SK-N-SH (cell line): ENCODE results near the gene ANGPTL8. TPM values are rescaled to one million over a fixed set of nuclear protein-coding genes. Genes with fewer than 3 reads are reported as not detected.

ENCODE experiments used
- CTCF ChIA-PET: fragments of 300-600, 350-600 bp; formaldehyde crosslinking; extraction: SDS; loops from one replicate; lab custom pipeline; 2021; lab: Yijun Ruan, JAX
- POLR2A ChIA-PET: fragments of 350-600 bp; sonication (Branson Sonifier 250); formaldehyde crosslinking; extraction: SDS; loops from one replicate; lab custom pipeline; 2020; ENCODE audit warnings: antibody characterized with exemption, inconsistent platforms; lab: Yijun Ruan, JAX
- DNase-seq: peaks from one replicate; pipeline ENCODE4 v3.0.0; 2012
- H2AFZ ChIP-seq: fragments of 200-600 bp; sonication (generic); 2 replicates; pipeline ENCODE4 v1.8.1; 2016; ENCODE audit warnings: antibody characterized with exemption, mild to moderate bottlenecking, low read depth
- H3F3A ChIP-seq: fragments of 200-600 bp; sonication (generic); replicated peaks from 2 replicates; pipeline ENCODE3; 2016; ENCODE audit warnings: antibody characterized with exemption, mild to moderate bottlenecking; ENCODE audit not compliant: insufficient read depth
- H3K27ac ChIP-seq, 2 experiments: fragments of 200-500 bp in 1 of 2; fragments of 200-600 bp in 1 of 2; sonication (Bioruptor generic) in 1 of 2; sonication (generic), shearing (Covaris generic) in 1 of 2; 2 replicates each; pipeline versions ENCODE4 v1.5.1 to v1.6.1; 2014 to 2016; ENCODE audit warnings: low read depth in 2 of 2, inconsistent platforms in 1 of 2, low read length in 1 of 2, mild to moderate bottlenecking in 1 of 2, mixed read lengths in 1 of 2
- H3K27me3 ChIP-seq: fragments of 200-600 bp; sonication (generic), shearing (Covaris generic); 2 replicates; pipeline ENCODE4 v1.6.1; 2016; ENCODE audit warnings: mixed run types; ENCODE audit not compliant: insufficient read depth
- H3K36me3 ChIP-seq, 2 experiments: fragments of 200-500 bp in 1 of 2; fragments of 200-600 bp in 1 of 2; sonication (Bioruptor generic) in 1 of 2; sonication (generic) in 1 of 2; replicated peaks in 1 of 2; 2 replicates each; pipeline versions ENCODE3 to v1.5.1; 2014 to 2016; ENCODE audit warnings: low read length in 1 of 2, mild to moderate bottlenecking in 1 of 2; ENCODE audit not compliant: insufficient read depth in 2 of 2, control insufficient read depth in 1 of 2
- H3K4me1 ChIP-seq, 2 experiments: fragments of 200-500 bp in 1 of 2; fragments of 200-600 bp in 1 of 2; sonication (Bioruptor generic) in 1 of 2; sonication (generic), shearing (Covaris generic) in 1 of 2; 2 replicates each; pipeline versions ENCODE4 v1.5.1 to v1.6.1; 2014 to 2016; ENCODE audit warnings: low read depth in 1 of 2, low read length in 1 of 2, mixed run types in 1 of 2; ENCODE audit not compliant: insufficient read depth in 2 of 2, control insufficient read depth in 1 of 2
- H3K4me2 ChIP-seq: fragments of 200-600 bp; sonication (generic), shearing (Covaris generic); 2 replicates; pipeline ENCODE4 v1.6.1; 2017; ENCODE audit warnings: mixed run types
- H3K4me3 ChIP-seq, 2 experiments: fragments of 200-500 bp in 1 of 2; fragments of 200-600 bp in 1 of 2; sonication (Bioruptor generic) in 1 of 2; sonication (generic), shearing (Covaris generic) in 1 of 2; 2 replicates each; pipeline versions ENCODE4 v1.5.1 to v1.8.1; 2014 to 2016; ENCODE audit warnings: low read depth in 2 of 2, inconsistent platforms in 1 of 2, low read length in 1 of 2, mild to moderate bottlenecking in 1 of 2, mixed read lengths in 1 of 2, moderate library complexity in 1 of 2
- H3K79me2 ChIP-seq: fragments of 200-600 bp; sonication (generic); 2 replicates; pipeline ENCODE4 v1.8.1; 2017; ENCODE audit warnings: mild to moderate bottlenecking; ENCODE audit not compliant: insufficient read depth
- H3K9ac ChIP-seq: fragments of 200-600 bp; sonication (generic); 2 replicates; pipeline ENCODE4 v1.6.1; 2017; ENCODE audit warnings: mixed run types
- H3K9me2 ChIP-seq: fragments of 200-600 bp; sonication (generic); 2 replicates; pipeline ENCODE4 v1.6.1; 2017; ENCODE audit warnings: mixed run types
- H3K9me3 ChIP-seq: fragments of 200-600 bp; sonication (generic); 2 replicates; pipeline ENCODE4 v1.6.1; 2017; ENCODE audit warnings: mixed run types, mild to moderate bottlenecking, moderate library complexity
- H4K20me1 ChIP-seq: fragments of 200-600 bp; sonication (generic); 2 replicates; pipeline ENCODE4 v1.6.1; 2017; ENCODE audit warnings: mild to moderate bottlenecking, mixed run types; ENCODE audit not compliant: insufficient read depth
- CHD2 ChIP-seq: fragments of 150-350 bp; IDR thresholded peaks from 2 replicates; pipeline ENCODE4 v1.6.1; 2018; ENCODE audit warnings: low read length; ENCODE audit not compliant: partially characterized antibody
- EP300 ChIP-seq, 2 experiments: IDR thresholded peaks; 2 replicates each; pipeline versions ENCODE4 v1.4.0 to v1.6.1; 2012; ENCODE audit warnings: borderline replicate concordance in 1 of 2, low read depth in 1 of 2, low read length in 1 of 2
- FOSL2 ChIP-seq: IDR thresholded peaks from 2 replicates; pipeline ENCODE4 v1.4.0; 2012; ENCODE audit warnings: low read depth, mild to moderate bottlenecking, moderate library complexity, borderline replicate concordance
- FOXJ3 ChIP-seq: sonication (generic); formaldehyde crosslinking; IDR thresholded peaks from 2 replicates; pipeline ENCODE4 v1.5.1; 2020; ENCODE audit warnings: mild to moderate bottlenecking, missing genetic modification reagents
- GATA2 ChIP-seq: sonication (generic); formaldehyde crosslinking; IDR thresholded peaks from 2 replicates; pipeline ENCODE4 v1.5.0; 2020; ENCODE audit warnings: mild to moderate bottlenecking, missing genetic modification reagents
- JUND ChIP-seq: IDR thresholded peaks from 2 replicates; pipeline ENCODE4 v1.4.0; 2012
- MEF2A ChIP-seq: IDR thresholded peaks from 2 replicates; pipeline ENCODE4 v1.4.0; 2012; ENCODE audit warnings: low read depth, borderline replicate concordance
- MXI1 ChIP-seq: IDR thresholded peaks from 2 replicates; pipeline ENCODE4 v1.6.1; 2012; ENCODE audit warnings: mild to moderate bottlenecking, low read depth, low read length, improper control_type of control experiment
- NFIC ChIP-seq: IDR thresholded peaks from 2 replicates; pipeline ENCODE4 v1.4.0; 2012; ENCODE audit warnings: borderline replicate concordance
- NRF1 ChIP-seq: IDR thresholded peaks from 2 replicates; pipeline ENCODE4 v1.6.1; 2012; ENCODE audit warnings: low read depth, mild to moderate bottlenecking, low read length
- POLR2AphosphoS5 ChIP-seq: IDR thresholded peaks from 2 replicates; pipeline ENCODE4 v1.6.1; 2012; ENCODE audit warnings: low read depth, low read length
- RCOR1 ChIP-seq: fragments of 150-350 bp; IDR thresholded peaks from 2 replicates; pipeline ENCODE4 v1.6.1; 2017; ENCODE audit warnings: antibody characterized with exemption, low read length
- RXRA ChIP-seq: IDR thresholded peaks from 2 replicates; pipeline ENCODE4 v1.4.0; 2012; ENCODE audit warnings: low read depth, mild to moderate bottlenecking, borderline replicate concordance
- SMC3 ChIP-seq: IDR thresholded peaks from 2 replicates; pipeline ENCODE4 v1.6.1; 2012; ENCODE audit warnings: low read depth, low read length, improper control_type of control experiment
- TCF12 ChIP-seq: IDR thresholded peaks from 2 replicates; pipeline ENCODE4 v1.4.0; 2012
- USF1 ChIP-seq: IDR thresholded peaks from 2 replicates; pipeline ENCODE4 v1.4.0; 2012; ENCODE audit warnings: low read depth, borderline replicate concordance
- YY1 ChIP-seq: IDR thresholded peaks from 2 replicates; pipeline ENCODE4 v1.4.0; 2012; ENCODE audit warnings: low read depth, mild to moderate bottlenecking
- WGBS: methylation state at CpG from one replicate; pipeline ENCODE4 v1.1.6; 2017; ENCODE audit warnings: low lambda C conversion rate; 5-methylcytosine and 5-hydroxymethylcytosine counted together
- polyA plus RNA-seq, 3 experiments: library from polyadenylated mRNA; depleted of rRNA; stranded (reverse); fragments of >200 nt; gene quantifications; 2 replicates each; pipeline ENCODE4 v1.2.3, GENCODE V29; 2012
- TF ChIP-seq, protein P1 (sequence below): fragments of 200-600 bp; sonication (generic); IDR thresholded peaks from 2 replicates; pipeline ENCODE4 v1.6.1; 2017; ENCODE audit warnings: antibody characterized with exemption, mild to moderate bottlenecking, moderate library complexity
- TF ChIP-seq, protein P2 (sequence below): IDR thresholded peaks from 2 replicates; pipeline ENCODE4 v1.6.1; 2012; ENCODE audit warnings: mild to moderate bottlenecking, low read depth, low read length, moderate library complexity

ANGPTL8 gene
- polyA plus RNA-seq, 1 of the 3 experiments (the other 2 are of a cell fraction) = 0.21 TPM

- no peak overlapping the region for H3K27ac ChIP-seq
- no peak for DNase-seq
- POLR2A ChIA-PET = no interaction called here
- H3K4me3 ChIP-seq = no peak overlapping the region
- no peak overlapping the region for H3K4me2 ChIP-seq
- no peak overlapping the region for H2AFZ ChIP-seq
- 90% methylated on average over 11 of the region's 11 CpGs for WGBS
- H3K9me2 ChIP-seq = no peaks in the 10 kb centered on the region
- TF ChIP-seq MXI1 (no peak), NFIC (no peak), USF1 (no peak), RXRA (no peak), NRF1 (no peak), MEF2A (no peak), FOXJ3 (no peak), GATA2 (CRISPR knock-in tag) (no peak), RCOR1 (no peak), TCF12 (no peak), YY1 (no peak)
- TF ChIP-seq, protein P1, sequence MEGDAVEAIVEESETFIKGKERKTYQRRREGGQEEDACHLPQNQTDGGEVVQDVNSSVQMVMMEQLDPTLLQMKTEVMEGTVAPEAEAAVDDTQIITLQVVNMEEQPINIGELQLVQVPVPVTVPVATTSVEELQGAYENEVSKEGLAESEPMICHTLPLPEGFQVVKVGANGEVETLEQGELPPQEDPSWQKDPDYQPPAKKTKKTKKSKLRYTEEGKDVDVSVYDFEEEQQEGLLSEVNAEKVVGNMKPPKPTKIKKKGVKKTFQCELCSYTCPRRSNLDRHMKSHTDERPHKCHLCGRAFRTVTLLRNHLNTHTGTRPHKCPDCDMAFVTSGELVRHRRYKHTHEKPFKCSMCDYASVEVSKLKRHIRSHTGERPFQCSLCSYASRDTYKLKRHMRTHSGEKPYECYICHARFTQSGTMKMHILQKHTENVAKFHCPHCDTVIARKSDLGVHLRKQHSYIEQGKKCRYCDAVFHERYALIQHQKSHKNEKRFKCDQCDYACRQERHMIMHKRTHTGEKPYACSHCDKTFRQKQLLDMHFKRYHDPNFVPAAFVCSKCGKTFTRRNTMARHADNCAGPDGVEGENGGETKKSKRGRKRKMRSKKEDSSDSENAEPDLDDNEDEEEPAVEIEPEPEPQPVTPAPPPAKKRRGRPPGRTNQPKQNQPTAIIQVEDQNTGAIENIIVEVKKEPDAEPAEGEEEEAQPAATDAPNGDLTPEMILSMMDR = no peak
- peaks cover 0 to 4% of the 10 kb centered on the region in 2 experiments; a peak in 1 of 4 replicates for H3K4me1 ChIP-seq
- H3K79me2 ChIP-seq = no peaks in the 10 kb centered on the region
- CTCF ChIA-PET = interaction anchor here (0.9 to 1.5 kb wide), 3 partner anchors 15 to 120 kb away, joined by 3 to 4 read pairs (median 3); no protein-coding TSS in a partner anchor
- peaks cover 11% of the 10 kb centered on the region for H3F3A ChIP-seq
- H3K9me3 ChIP-seq = no peaks in the 10 kb centered on the region
- H4K20me1 ChIP-seq = no peaks in the 10 kb centered on the region; the same call in 1 of the 2 replicates
- H3K36me3 ChIP-seq = peaks cover 6 to 20% of the 10 kb centered on the region in 2 experiments
- H3K9ac ChIP-seq = no peak overlapping the region
- no peaks in the 10 kb centered on the region for H3K27me3 ChIP-seq
Observed at GRCh38 chr19:11246941-11247340, 7.5 kb downstream of the ANGPTL8 start.

- DNase-seq = no peak
- Histone ChIP-seq H3K9me2 (no peaks in the 10 kb centered on the region), H3K4me2 (no peak overlapping the region), H2AFZ (no peak overlapping the region), H3K36me3 (peaks cover 9 to 24% of the 10 kb centered on the region in 2 experiments), H3K79me2 (no peaks in the 10 kb centered on the region), H3F3A (peaks cover 11% of the 10 kb centered on the region), H4K20me1 (no peaks in the 10 kb centered on the region; the same call in 1 of the 2 replicates), H3K4me3 (no peak overlapping the region), H3K9me3 (no peaks in the 10 kb centered on the region), H3K27me3 (no peaks in the 10 kb centered on the region), H3K4me1 (peaks cover 0 to 4% of the 10 kb centered on the region in 2 experiments; a peak in 1 of 4 replicates), H3K27ac (no peak overlapping the region), H3K9ac (no peak overlapping the region)
- ChIA-PET POLR2A (no interaction called here), CTCF (interaction anchor here (1.4 to 1.5 kb wide), 2 partner anchors 14 to 43 kb away, joined by 3 read pairs; no protein-coding TSS in a partner anchor)
- 92% methylated on average over 5 of the region's 10 CpGs for WGBS
- TF ChIP-seq EP300 (IDR thresholded peaks at IDR 0.05; ENCODE audit: borderline replicate concordance in 1 of 2, low read depth in 1 of 2, low read length in 1 of 2) (no peak), RXRA (no peak), CHD2 (no peak), POLR2AphosphoS5 (no peak), TCF12 (no peak), MEF2A (no peak), JUND (no peak), FOSL2 (no peak), YY1 (no peak), NFIC (no peak), SMC3 (no peak)
- TF ChIP-seq, protein P2, sequence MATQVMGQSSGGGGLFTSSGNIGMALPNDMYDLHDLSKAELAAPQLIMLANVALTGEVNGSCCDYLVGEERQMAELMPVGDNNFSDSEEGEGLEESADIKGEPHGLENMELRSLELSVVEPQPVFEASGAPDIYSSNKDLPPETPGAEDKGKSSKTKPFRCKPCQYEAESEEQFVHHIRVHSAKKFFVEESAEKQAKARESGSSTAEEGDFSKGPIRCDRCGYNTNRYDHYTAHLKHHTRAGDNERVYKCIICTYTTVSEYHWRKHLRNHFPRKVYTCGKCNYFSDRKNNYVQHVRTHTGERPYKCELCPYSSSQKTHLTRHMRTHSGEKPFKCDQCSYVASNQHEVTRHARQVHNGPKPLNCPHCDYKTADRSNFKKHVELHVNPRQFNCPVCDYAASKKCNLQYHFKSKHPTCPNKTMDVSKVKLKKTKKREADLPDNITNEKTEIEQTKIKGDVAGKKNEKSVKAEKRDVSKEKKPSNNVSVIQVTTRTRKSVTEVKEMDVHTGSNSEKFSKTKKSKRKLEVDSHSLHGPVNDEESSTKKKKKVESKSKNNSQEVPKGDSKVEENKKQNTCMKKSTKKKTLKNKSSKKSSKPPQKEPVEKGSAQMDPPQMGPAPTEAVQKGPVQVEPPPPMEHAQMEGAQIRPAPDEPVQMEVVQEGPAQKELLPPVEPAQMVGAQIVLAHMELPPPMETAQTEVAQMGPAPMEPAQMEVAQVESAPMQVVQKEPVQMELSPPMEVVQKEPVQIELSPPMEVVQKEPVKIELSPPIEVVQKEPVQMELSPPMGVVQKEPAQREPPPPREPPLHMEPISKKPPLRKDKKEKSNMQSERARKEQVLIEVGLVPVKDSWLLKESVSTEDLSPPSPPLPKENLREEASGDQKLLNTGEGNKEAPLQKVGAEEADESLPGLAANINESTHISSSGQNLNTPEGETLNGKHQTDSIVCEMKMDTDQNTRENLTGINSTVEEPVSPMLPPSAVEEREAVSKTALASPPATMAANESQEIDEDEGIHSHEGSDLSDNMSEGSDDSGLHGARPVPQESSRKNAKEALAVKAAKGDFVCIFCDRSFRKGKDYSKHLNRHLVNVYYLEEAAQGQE = no peak
Observed at GRCh38 chr19:11247391-11247790, 8.0 kb downstream of the ANGPTL8 start.
